H1 (cell line): ENCODE measurements around the gene SH3PXD2B. TPM values are rescaled to one million over a fixed set of nuclear protein-coding genes. Genes with fewer than 3 reads are reported as not detected.

Experiments used
- CTCF ChIA-PET: fragments of 300-600 bp; sonication (Branson Sonifier 250); formaldehyde crosslinking; loops from one replicate; lab custom pipeline; 2021; ENCODE audit not compliant: partially characterized antibody; lab: Charles Lee
- POLR2A ChIA-PET: fragments of 300-600 bp; sonication (Branson Sonifier 250); formaldehyde crosslinking; loops from one replicate; lab custom pipeline; 2021; ENCODE audit warnings: inconsistent platforms; ENCODE audit not compliant: partially characterized antibody; lab: Charles Lee
- DNase-seq, 2 experiments: peaks; one replicate each; pipeline versions ENCODE4 v3.0.0 to v3.0.0-alpha.2; 2010 to 2022; ENCODE audit warnings: low spot score in 2 of 2, low read depth in 1 of 2, mixed read lengths in 1 of 2
- FAIRE-seq: peaks from 2 replicates; lab custom pipeline; 2011; peaks lifted over from hg19 to GRCh38; lab: Jason Lieb, UNC
- H2AFZ ChIP-seq: 2 replicates; pipeline ENCODE4 v1.8.1; 2012; ENCODE audit warnings: low read length, inconsistent platforms
- H2AK5ac ChIP-seq: 2 replicates; pipeline ENCODE4 v1.6.1; 2013; ENCODE audit warnings: low read depth, low read length
- H2BK120ac ChIP-seq: replicated peaks from 2 replicates; pipeline ENCODE3; 2013; ENCODE audit warnings: low read depth, low read length, inconsistent platforms
- H2BK12ac ChIP-seq: 2 replicates; pipeline ENCODE4 v1.6.1; 2013; ENCODE audit warnings: low read depth, low read length
- H2BK15ac ChIP-seq: 2 replicates; pipeline ENCODE4 v1.6.1; 2013; ENCODE audit warnings: low read length
- H2BK20ac ChIP-seq: 2 replicates; pipeline ENCODE4 v1.6.1; 2013; ENCODE audit warnings: low read length
- H2BK5ac ChIP-seq: 2 replicates; pipeline ENCODE4 v1.6.1; 2013; ENCODE audit warnings: low read depth, low read length
- H3K14ac ChIP-seq: 2 replicates; pipeline ENCODE4 v1.6.1; 2013; ENCODE audit warnings: inconsistent platforms; ENCODE audit not compliant: insufficient read length
- H3K18ac ChIP-seq: 2 replicates; pipeline ENCODE4 v1.6.1; 2013; ENCODE audit warnings: low read length; ENCODE audit errors: extremely low read depth
- H3K23ac ChIP-seq: 2 replicates; pipeline ENCODE4 v1.6.1; 2013; ENCODE audit warnings: inconsistent platforms; ENCODE audit not compliant: insufficient read length
- H3K23me2 ChIP-seq: 2 replicates; pipeline ENCODE4 v1.6.1; 2013; ENCODE audit warnings: low read depth, low read length
- H3K27ac ChIP-seq: 2 replicates; pipeline ENCODE4 v1.6.1; 2011; ENCODE audit warnings: low read depth, low read length, inconsistent platforms
- H3K27me3 ChIP-seq, 4 experiments: replicated peaks in 1 of 4; 1 replicate in 1 of 4; 2 replicates in 3 of 4; pipeline versions ENCODE4 v1.6.1 to v1.8.1; 2011 to 2013; ENCODE audit warnings: low read length in 3 of 4, mild to moderate bottlenecking in 3 of 4, inconsistent platforms in 2 of 4, mixed read lengths in 2 of 4, moderate library complexity in 1 of 4; ENCODE audit not compliant: control insufficient read depth in 3 of 4, insufficient read depth in 3 of 4; ENCODE audit errors: extremely low read depth in 1 of 4
- H3K36me3 ChIP-seq, 4 experiments: 2 replicates each; pipeline versions ENCODE4 v1.6.1 to v1.8.1; 2011 to 2013; ENCODE audit warnings: mild to moderate bottlenecking in 4 of 4, low read length in 3 of 4, moderate library complexity in 2 of 4, control low read depth in 1 of 4, inconsistent platforms in 1 of 4; ENCODE audit not compliant: insufficient read depth in 4 of 4, control insufficient read depth in 2 of 4
- H3K4ac ChIP-seq: replicated peaks from 2 replicates; pipeline ENCODE3; 2013; ENCODE audit warnings: low read length, low read depth, mixed read lengths, inconsistent platforms; ENCODE audit not compliant: insufficient read length
- H3K4me1 ChIP-seq, 4 experiments: replicated peaks in 1 of 4; 1 replicate in 1 of 4; 2 replicates in 3 of 4; pipeline versions ENCODE4 v1.6.1 to v1.8.1; 2011 to 2013; ENCODE audit warnings: low read length in 3 of 4, inconsistent platforms in 2 of 4, mixed read lengths in 1 of 4; ENCODE audit not compliant: insufficient read depth in 4 of 4, control insufficient read depth in 3 of 4
- H3K4me2 ChIP-seq, 2 experiments: 2 replicates each; pipeline versions ENCODE4 v1.6.1 to v1.8.1; 2011 to 2013; ENCODE audit warnings: low read depth in 2 of 2, low read length in 2 of 2, control low read depth in 1 of 2, inconsistent platforms in 1 of 2, mild to moderate bottlenecking in 1 of 2; ENCODE audit not compliant: insufficient read depth in 1 of 2
- H3K4me3 ChIP-seq, 4 experiments: fragments of 200-600, 300-600 bp in 1 of 4; sonication (generic), shearing (Covaris generic), sonication (Bioruptor Twin) in 1 of 4; 2 replicates each; pipeline versions ENCODE4 v1.5.1 to v1.8.1; 2011 to 2016; ENCODE audit warnings: low read length in 4 of 4, low read depth in 3 of 4, control low read depth in 2 of 4, inconsistent platforms in 2 of 4, mild to moderate bottlenecking in 2 of 4, mixed read lengths in 1 of 4, moderate library complexity in 1 of 4; ENCODE audit not compliant: insufficient read depth in 2 of 4; ENCODE audit errors: extremely low read depth in 1 of 4
- H3K56ac ChIP-seq: replicated peaks from 2 replicates; pipeline ENCODE3; 2013; ENCODE audit warnings: low read depth, mild to moderate bottlenecking, mixed read lengths, low read length, inconsistent platforms; ENCODE audit not compliant: insufficient read length
- H3K79me1 ChIP-seq: 2 replicates; pipeline ENCODE4 v1.6.1; 2013; ENCODE audit warnings: low read depth, low read length, control low read depth
- H3K79me2 ChIP-seq, 2 experiments: 2 replicates each; pipeline versions ENCODE4 v1.6.1 to v1.8.1; 2012 to 2013; ENCODE audit warnings: low read length in 2 of 2, mild to moderate bottlenecking in 2 of 2, inconsistent platforms in 1 of 2; ENCODE audit not compliant: insufficient read depth in 2 of 2, control insufficient read depth in 1 of 2
- H3K9ac ChIP-seq, 4 experiments: replicated peaks in 1 of 4; 1 replicate in 1 of 4; 2 replicates in 3 of 4; pipeline versions ENCODE4 v1.6.1 to v1.8.1; 2011 to 2013; ENCODE audit warnings: low read depth in 3 of 4, low read length in 3 of 4, control low read depth in 2 of 4, mild to moderate bottlenecking in 2 of 4, moderate library complexity in 2 of 4, inconsistent platforms in 1 of 4; ENCODE audit errors: extremely low read depth in 1 of 4
- H3K9me3 ChIP-seq, 2 experiments: 2 replicates each; pipeline versions ENCODE4 v1.6.1 to v1.8.1; 2012 to 2013; ENCODE audit warnings: mild to moderate bottlenecking in 2 of 2, moderate library complexity in 2 of 2, control low read depth in 1 of 2, inconsistent platforms in 1 of 2, low read depth in 1 of 2, low read length in 1 of 2, mixed read lengths in 1 of 2; ENCODE audit not compliant: insufficient read depth in 2 of 2
- H4K20me1 ChIP-seq, 2 experiments: replicated peaks in 1 of 2; 2 replicates each; pipeline versions ENCODE3 to v1.8.1; 2011 to 2013; ENCODE audit warnings: inconsistent platforms in 2 of 2, low read length in 2 of 2, mild to moderate bottlenecking in 1 of 2; ENCODE audit not compliant: insufficient read depth in 2 of 2, control insufficient read depth in 1 of 2
- H4K5ac ChIP-seq: 2 replicates; pipeline ENCODE4 v1.6.1; 2013; ENCODE audit warnings: low read length, low read depth, mixed read lengths, inconsistent platforms; ENCODE audit not compliant: insufficient read length
- H4K8ac ChIP-seq: 2 replicates; pipeline ENCODE4 v1.8.0; 2013; ENCODE audit warnings: mild to moderate bottlenecking, moderate library complexity, low read length, inconsistent platforms; ENCODE audit not compliant: insufficient read depth; ENCODE audit errors: extremely low read depth
- H4K91ac ChIP-seq: replicated peaks from 2 replicates; pipeline ENCODE3; 2013; ENCODE audit warnings: low read length, mixed read lengths, inconsistent platforms; ENCODE audit not compliant: insufficient read length
- BRCA1 ChIP-seq: IDR thresholded peaks from 2 replicates; pipeline ENCODE4 v1.6.1; 2012; ENCODE audit warnings: low read depth, low read length, improper control_type of control experiment
- HDAC6 ChIP-seq: IDR thresholded peaks from one replicate; pipeline ENCODE4 v1.7.1; 2012; ENCODE audit warnings: low read depth, mild to moderate bottlenecking, inconsistent platforms, low read length, moderate library complexity
- KDM5A ChIP-seq: fragments of 200-600 bp; IDR thresholded peaks from 2 replicates; pipeline ENCODE4 v1.7.1; 2012; ENCODE audit warnings: mild to moderate bottlenecking, low read length, inconsistent platforms, mixed read lengths
- MAX ChIP-seq: IDR thresholded peaks from 2 replicates; pipeline ENCODE4 v1.6.1; 2012; ENCODE audit warnings: inconsistent platforms
- PHF8 ChIP-seq: fragments of 200-600 bp; sonication (generic); conservative IDR thresholded peaks from 2 replicates; pipeline ENCODE4 v1.7.1; 2012; ENCODE audit warnings: low read depth, mild to moderate bottlenecking, inconsistent platforms, low read length, moderate library complexity
- POLR2AphosphoS5 ChIP-seq: IDR thresholded peaks from 2 replicates; pipeline ENCODE4 v1.6.1; 2011; ENCODE audit warnings: low read depth, low read length
- POU5F1 ChIP-seq: IDR thresholded peaks from 2 replicates; pipeline ENCODE4 v1.6.1; 2011; ENCODE audit warnings: low read depth, mild to moderate bottlenecking, low read length, moderate library complexity
- RBBP5 ChIP-seq: IDR thresholded peaks from 2 replicates; pipeline ENCODE4 v1.7.1; 2012; ENCODE audit warnings: low read depth, mild to moderate bottlenecking, inconsistent platforms, low read length, moderate library complexity, borderline replicate concordance
- SP1 ChIP-seq: IDR thresholded peaks from 2 replicates; pipeline ENCODE4 v1.6.1; 2011; ENCODE audit warnings: low read depth, low read length
- SP2 ChIP-seq: IDR thresholded peaks from 2 replicates; pipeline ENCODE4 v1.6.1; 2012; ENCODE audit warnings: mild to moderate bottlenecking, low read length, inconsistent platforms
- SP4 ChIP-seq: IDR thresholded peaks from 2 replicates; pipeline ENCODE4 v1.6.1; 2012; ENCODE audit warnings: low read length, inconsistent platforms
- ZNF274 ChIP-seq: IDR thresholded peaks from 2 replicates; pipeline ENCODE4 v1.7.0; 2012; ENCODE audit warnings: low read length, borderline replicate concordance; ENCODE audit errors: extremely low read depth
- WGBS, 2 experiments: shearing (Covaris generic) in 1 of 2; methylation state at CpG; one replicate each; pipeline versions ENCODE4 v1.1.6 to v1.1.7; 2013 to 2015; ENCODE audit warnings: low lambda C conversion rate in 2 of 2, mixed read lengths in 2 of 2, inconsistent platforms in 1 of 2, low coverage in 1 of 2, missing lambda C conversion rate in 1 of 2; ENCODE audit not compliant: insufficient replicate concordance in 2 of 2, insufficient coverage in 1 of 2, insufficient read length in 1 of 2; ENCODE audit errors: extremely low coverage in 1 of 2, missing lambda C conversion rate in 1 of 2; 5-methylcytosine and 5-hydroxymethylcytosine counted together
- polyA plus RNA-seq, 7 experiments: library from polyadenylated mRNA; depleted of rRNA in 3 of 7; stranded (reverse) in 5 of 7; unstranded in 2 of 7; fragments of >200 nt in 5 of 7; fragments of 200-250 nt in 2 of 7; gene quantifications; 1 replicate in 5 of 7; 2 replicates in 1 of 7; 4 replicates in 1 of 7; pipeline versions ENCODE4 v1.2.1 to v1.2.3, GENCODE V29; 2011 to 2013; ENCODE audit warnings: missing spikeins in 2 of 7, mixed read lengths in 2 of 7
- total RNA-seq: library from RNA; stranded (reverse); fragmentation: NEBNext Ultra II Directional; extraction: Animal tissue kit (Norgen Biotek cat#: 25700); gene quantifications from 2 replicates; pipeline ENCODE4 v1.2.1, GENCODE V29; 2021

The SH3PXD2B gene
- total and polyA plus RNA-seq, 2 of the 8 experiments (the other 6 are each of a cell fraction or from before 2014, with no cell fraction given), result 32.9 to 72.9 TPM

GRCh38 chr5:172350212-172351181 is 103.8 kb downstream of the SH3PXD2B start:
- WGBS, 2 experiments, result 92% methylated on average over 25 of the region's 26 CpGs; no CpG with 5 or more reads in 1 of the 2 experiments
- Histone ChIP-seq H3K9me3 (no peaks in the 10 kb centered on the region), H2BK12ac (no peak overlapping the region), H3K4me3 (no peak overlapping the region), H3K36me3 (peaks cover 14 to 49% (median 41%) of the 10 kb centered on the region in 4 experiments; a peak in 6 of 8 replicates), H3K18ac (no peak overlapping the region), H4K91ac (no peak overlapping the region), H3K4ac (no peak overlapping the region), H2BK120ac (no peak overlapping the region), H3K27me3 (no peaks in the 10 kb centered on the region), H3K23ac (no peak overlapping the region), H3K56ac (no peak overlapping the region), H2AK5ac (no peak overlapping the region), H3K23me2 (no peaks in the 10 kb centered on the region), H3K4me2 (no peak overlapping the region), H3K4me1 (no peaks in the 10 kb centered on the region), H2BK15ac (no peak overlapping the region), H2BK5ac (no peak overlapping the region), H3K14ac (no peak overlapping the region), H4K8ac (peak overlapping the region; percentile 57; the same call in 1 of the 2 replicates), H4K5ac (no peak overlapping the region), H3K27ac (no peak overlapping the region), H3K79me2 (no peaks in the 10 kb centered on the region), H2AFZ (no peak overlapping the region), H2BK20ac (no peak overlapping the region), H3K9ac (no peak overlapping the region), H4K20me1 (no peaks in the 10 kb centered on the region), H3K79me1 (no peaks in the 10 kb centered on the region)
- POLR2A ChIA-PET, result interaction anchor here (1.1 to 1.4 kb wide), 2 partner anchors 10 to 68 kb away, joined by 3 read pairs; no protein-coding TSS in a partner anchor
- no peak for DNase-seq
- CTCF ChIA-PET, result interaction anchor here (0.6 to 1.9 kb wide), 6 partner anchors 14 to 256 kb away, joined by 3 to 10 read pairs (median 5); no protein-coding TSS in a partner anchor
- no peak for TF ChIP-seq HDAC6
- TF ChIP-seq RBBP5, result no peak
- TF ChIP-seq MAX, result no peak
- no peak for TF ChIP-seq BRCA1
- no peak for TF ChIP-seq POLR2AphosphoS5
- no peak for TF ChIP-seq SP1
- TF ChIP-seq POU5F1, result no peak
- TF ChIP-seq SP2, result no peak
- TF ChIP-seq SP4, result no peak
- no peak for TF ChIP-seq ZNF274
- no peak for TF ChIP-seq KDM5A
- TF ChIP-seq PHF8, result no peak
- no peak for FAIRE-seq
